DOHH2 (cell line): Measurements from ENCODE around the gene EXOSC5.

ENCODE experiments used
- EZH2phosphoT487 ChIP-seq: fragments of 200-600 bp; sonication (generic); IDR thresholded peaks from 2 replicates; pipeline ENCODE4 v1.6.1; 2017; ENCODE audit warnings: borderline replicate concordance, mild to moderate bottlenecking, antibody characterized with exemption, low read length, moderate library complexity, mixed read lengths
- TF ChIP-seq, protein P1 (sequence below): fragments of 200-600 bp; sonication (generic); IDR thresholded peaks from one replicate; pipeline ENCODE4 v1.5.1; 2014; ENCODE audit warnings: antibody characterized with exemption, mild to moderate bottlenecking, low read depth, low read length; ENCODE audit not compliant: poor library complexity, severe bottlenecking

DNA sequence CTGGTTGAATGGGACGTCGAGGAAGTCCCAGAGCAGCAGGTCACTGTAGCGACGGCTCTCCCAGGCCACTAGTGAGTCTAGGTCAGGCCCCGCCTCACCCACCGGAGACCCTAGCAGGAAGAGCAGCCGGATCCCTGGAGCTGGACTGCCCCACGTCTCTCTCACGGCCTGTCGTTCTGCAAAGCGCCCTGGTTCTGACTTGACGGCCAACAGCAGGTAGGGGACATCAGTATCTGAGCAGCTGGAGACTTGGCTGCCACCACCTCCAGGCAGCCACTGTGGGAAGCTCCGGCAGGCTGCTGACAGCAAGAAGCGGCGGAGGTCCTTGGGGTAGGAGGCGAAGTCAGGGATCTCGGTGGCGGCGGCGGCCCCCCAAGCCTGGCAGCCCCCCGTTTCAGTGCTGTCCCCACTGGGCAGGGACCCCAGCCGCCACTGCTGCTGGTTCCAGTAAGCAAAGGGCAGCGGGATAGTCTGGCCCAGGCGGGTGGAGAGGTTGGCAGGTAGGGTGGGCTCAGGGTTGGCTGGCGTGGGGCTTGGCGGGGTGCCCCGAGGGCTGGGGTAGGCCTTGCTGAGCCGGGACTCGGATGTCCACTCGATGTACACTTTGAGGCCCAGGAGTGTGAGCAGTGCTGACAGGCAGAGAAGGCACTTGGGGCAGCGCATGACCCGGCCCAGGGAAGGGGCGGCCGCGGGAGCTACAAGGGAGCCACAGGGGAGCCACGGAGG is 29.1 kb upstream of the EXOSC5 start:
- TF ChIP-seq, protein P1, sequence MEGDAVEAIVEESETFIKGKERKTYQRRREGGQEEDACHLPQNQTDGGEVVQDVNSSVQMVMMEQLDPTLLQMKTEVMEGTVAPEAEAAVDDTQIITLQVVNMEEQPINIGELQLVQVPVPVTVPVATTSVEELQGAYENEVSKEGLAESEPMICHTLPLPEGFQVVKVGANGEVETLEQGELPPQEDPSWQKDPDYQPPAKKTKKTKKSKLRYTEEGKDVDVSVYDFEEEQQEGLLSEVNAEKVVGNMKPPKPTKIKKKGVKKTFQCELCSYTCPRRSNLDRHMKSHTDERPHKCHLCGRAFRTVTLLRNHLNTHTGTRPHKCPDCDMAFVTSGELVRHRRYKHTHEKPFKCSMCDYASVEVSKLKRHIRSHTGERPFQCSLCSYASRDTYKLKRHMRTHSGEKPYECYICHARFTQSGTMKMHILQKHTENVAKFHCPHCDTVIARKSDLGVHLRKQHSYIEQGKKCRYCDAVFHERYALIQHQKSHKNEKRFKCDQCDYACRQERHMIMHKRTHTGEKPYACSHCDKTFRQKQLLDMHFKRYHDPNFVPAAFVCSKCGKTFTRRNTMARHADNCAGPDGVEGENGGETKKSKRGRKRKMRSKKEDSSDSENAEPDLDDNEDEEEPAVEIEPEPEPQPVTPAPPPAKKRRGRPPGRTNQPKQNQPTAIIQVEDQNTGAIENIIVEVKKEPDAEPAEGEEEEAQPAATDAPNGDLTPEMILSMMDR = no peak
- no peak for TF ChIP-seq EZH2phosphoT487
